ENCODE results near the gene SPINK14. TPM values are rescaled to one million over a fixed set of nuclear protein-coding genes. Genes with fewer than 3 reads are reported as not detected.

The SPINK14 gene, protein sequence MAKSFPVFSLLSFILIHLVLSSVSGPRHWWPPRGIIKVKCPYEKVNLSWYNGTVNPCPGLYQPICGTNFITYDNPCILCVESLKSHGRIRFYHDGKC
- not detected in 2 replicates for total RNA-seq

DNA sequence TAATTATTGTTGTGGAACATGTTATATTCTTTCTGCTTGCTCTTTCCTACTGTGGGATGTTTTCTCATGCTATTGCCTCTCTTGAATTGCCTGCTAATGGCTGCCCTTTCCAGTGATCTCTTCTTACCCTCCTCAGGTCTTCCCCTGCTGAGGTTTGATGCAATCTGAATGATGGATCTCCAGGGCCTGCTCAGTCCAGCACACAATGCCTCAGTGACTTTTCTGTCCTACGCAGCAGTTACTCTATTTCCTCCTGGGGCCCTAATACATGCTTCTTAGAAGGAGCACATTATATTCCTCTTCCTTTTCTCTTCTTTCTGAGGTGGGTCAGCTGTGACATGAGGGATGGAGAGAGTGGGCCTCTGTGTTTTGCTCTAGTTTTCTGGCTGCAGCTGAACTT, at the start of gene SPINK14:
SPINK14 (plus strand) TSS at position 301 of the 400 bp plus-strand sequence. CDS start 1,187 bp downstream, outside the sequence.

DNA sequence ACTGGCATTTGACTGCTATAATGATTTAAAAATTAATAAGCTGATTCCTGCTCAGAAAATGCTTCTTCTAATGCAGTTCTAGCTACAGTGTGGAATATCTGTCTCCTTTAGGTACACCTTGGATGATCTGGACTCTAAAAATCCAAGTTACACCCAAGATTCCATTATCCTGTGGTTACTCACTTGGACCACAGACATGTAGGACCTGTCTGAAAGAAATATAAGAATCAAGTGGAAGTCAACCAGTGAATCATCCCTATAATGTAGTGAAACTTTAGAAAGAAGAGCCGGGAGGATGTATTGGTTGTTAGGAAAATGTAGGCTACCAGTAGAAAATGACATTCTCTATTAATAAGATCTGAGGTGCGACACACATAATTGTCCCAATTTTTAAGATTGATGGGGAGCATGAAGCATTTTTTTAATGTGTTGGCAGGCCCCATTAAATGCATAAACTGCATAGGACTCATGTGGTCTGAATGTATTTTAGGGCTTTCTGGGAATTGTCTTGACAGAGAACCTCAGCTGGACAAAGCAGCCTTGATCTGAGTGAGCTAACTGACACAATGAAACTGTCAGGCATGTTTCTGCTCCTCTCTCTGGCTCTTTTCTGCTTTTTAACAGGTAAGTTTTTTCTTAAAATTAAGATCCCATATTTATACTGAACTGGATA, 34.3 kb downstream of the SPINK14 start, which contains the start of gene SPINK6:
SPINK6 (plus strand) TSS at position 512 of the 673 bp plus-strand sequence; CDS start at position 567, 55 bp downstream.

Other genes starting within 250 kb of the SPINK14 start
- gene SPINK5, start 104.6 kb upstream of the SPINK14 start, total RNA-seq, result not detected in 2 replicates
- gene SPINK6, start 34.5 kb downstream of the SPINK14 start, total RNA-seq, result 1.1 TPM in 1 of 2 replicates, not detected in the other
- gene MARCOL, start 70.0 kb downstream of the SPINK14 start, total RNA-seq, result not detected in 2 replicates
- not detected in 2 replicates for gene SPINK13, start 100.2 kb downstream of the SPINK14 start, total RNA-seq
- not detected in 2 replicates for gene SPINK7, start 143.9 kb downstream of the SPINK14 start, total RNA-seq
- gene SPINK9, start 167.0 kb downstream of the SPINK14 start, total RNA-seq, result not detected in 2 replicates
- gene FBXO38, start 215.4 kb downstream of the SPINK14 start, total RNA-seq, result 23.7 and 30.6 TPM in 2 replicates

Data from myometrial cell (primary cell).